Fibroblast of upper back skin (primary cell): Measurements from ENCODE around the gene RSAD2.
"Not testable (repeated sequence)": the region's sequence is repeated elsewhere in the genome, so short reads cannot be mapped to it uniquely, and the experiment has no call there.

Source experiments
- DNase-seq: peaks from one replicate; pipeline ENCODE4 v3.0.0-alpha.2; 2013

RSAD2 gene

DNA sequence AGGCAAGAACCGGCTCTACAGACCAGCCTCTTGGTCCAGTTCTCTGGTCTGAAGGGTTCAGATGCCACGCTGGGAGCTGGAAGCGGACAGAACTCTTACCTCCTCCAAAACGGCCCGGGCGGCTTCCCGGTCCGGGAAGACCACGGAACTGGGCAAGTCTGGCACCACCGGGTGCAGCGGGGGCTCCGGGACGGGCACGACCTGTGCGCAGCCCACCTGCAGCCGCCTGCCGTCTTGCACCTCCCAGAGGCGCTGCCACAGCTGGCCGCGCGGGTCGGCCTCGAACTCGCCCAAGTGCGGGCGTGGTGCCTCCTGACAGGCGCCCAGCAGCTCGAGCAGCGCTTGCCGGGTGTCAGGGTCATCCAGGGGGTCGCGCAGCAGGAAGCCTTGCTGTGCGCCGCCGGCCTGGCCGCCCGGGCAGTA lies 12.6 kb upstream of the RSAD2 start:
- no peak for DNase-seq

DNA sequence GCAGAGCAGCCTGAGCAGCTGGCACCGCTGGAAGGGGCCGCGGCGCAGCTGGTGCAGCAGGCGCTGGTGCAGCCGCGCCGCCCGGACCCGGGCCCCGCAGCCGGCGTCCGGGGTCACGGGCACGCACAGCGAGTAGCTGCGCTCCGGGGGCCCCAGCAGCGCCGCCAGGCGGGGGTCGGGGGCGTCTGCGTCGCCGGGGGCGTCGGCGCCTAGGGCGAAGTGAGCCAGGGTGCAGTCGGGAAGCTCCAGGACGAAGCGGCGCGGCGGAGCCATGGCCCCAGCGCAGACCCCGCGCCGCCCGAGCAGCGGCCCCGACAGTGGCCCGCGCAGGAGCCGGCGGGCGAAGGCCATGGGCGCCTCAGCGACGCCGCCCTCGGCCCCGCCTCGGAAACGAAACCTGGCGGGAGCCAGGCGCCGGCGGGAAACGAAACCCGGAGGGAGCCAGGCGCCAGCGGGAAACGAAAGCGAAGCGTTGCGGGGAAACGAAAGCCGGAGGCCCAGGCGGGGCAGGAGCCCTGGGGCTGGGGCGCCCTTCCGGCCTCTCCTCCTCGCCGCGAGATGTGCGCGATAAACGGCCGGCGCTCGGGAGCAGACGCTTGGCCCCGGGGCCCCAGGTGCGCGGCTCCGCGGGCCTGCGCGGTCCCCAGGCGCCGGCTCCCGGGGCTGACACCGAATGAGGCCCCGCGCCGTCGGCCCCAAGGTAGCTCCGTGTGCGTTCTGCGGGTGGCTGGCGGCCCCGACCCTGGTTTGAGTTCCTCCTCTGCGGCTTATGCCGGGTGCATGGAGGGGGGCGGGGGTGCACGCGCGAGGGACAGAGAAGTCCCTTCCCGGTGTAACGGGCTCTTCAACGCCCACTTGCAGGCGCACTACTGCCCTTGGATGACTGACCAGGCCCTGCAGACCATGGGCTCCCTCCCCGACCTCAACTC lies 12.0 kb upstream of the RSAD2 start, which contains the start of gene CMPK2:
Gene CMPK2, minus strand, starts transcription at position 562 of the 929 bp plus-strand sequence. Its CDS starts 211 bp downstream, at position 351.
- peak; percentile 43 for DNase-seq

DNA sequence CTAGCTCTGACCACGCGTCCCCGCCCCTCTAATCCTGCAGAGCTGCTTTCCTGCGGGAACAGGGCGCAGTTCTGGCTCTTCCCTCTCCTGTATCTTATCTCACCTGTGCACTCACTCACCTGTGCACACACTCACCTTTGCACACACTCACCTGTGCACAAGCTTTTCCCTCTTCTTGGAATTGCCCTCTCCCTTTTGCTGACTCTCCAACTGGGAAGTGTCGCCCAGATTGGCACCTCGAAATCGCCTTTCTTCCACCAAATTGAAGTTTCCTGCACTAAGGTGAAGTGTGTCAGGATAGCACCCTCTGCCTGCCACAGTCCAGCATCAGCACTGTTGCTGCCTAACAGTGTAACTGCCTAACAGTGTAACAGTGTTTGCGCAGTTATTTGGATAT lies 11.3 kb upstream of the RSAD2 start:
- peak; percentile 39 for DNase-seq

DNA sequence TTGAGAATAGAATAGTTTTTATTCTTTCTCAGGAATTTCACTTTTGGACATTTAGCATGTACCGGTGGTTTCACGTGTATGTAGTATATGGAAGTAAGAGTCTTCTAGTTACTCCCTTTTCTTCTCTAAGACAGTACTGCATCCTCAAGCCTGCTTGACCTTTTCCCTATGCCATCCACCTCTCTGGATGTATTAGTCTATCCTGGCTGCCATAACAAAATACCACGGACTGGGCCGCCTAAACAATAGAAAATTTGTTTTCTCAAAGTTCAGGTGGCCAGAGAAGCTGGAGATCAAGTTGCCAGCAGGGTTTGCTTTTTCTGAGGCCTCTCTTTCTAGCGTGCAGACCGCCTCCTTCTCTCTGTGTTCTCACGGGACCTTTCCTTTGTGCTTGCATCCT lies 10.6 kb upstream of the RSAD2 start:
- no peak for DNase-seq

DNA sequence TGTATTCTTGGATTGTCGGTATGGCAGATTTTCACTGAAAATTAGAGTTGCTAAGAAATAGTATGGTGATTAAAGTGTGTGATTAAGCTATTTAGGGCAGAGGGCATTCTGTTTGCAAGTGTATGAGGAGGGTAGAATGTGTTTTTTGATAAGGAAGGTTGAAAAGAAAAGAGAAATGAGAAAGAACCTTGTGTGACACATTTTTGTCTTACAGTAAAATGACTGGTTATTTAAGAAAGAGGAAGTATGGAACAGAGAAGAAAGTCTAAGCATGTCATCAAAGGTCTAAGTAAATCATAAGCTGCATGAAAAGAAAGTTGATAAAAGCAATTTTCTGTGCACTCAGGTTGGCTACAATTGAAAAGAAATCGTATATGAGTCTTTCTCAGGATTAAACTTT lies 5.2 kb upstream of the RSAD2 start:
- no peak for DNase-seq

DNA sequence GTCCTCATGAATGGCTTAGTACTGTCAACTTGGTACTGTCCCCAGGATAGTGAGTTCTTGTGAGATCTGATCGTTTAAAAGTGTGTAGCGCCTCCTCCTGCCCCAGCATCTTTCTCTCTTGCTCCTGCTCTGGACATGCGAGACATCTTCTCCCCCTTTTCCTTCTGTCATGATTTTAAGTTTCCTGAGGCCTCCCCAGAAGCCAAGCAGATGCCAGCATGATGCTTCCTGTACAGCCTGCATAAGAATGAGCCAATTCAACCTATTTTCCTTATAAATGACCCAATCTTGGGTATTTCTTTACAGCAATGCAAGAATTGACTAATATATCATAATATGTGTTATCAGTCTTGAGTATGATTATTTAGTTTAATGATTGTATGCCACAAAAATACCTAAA lies 3.5 kb upstream of the RSAD2 start:
- no peak for DNase-seq

DNA sequence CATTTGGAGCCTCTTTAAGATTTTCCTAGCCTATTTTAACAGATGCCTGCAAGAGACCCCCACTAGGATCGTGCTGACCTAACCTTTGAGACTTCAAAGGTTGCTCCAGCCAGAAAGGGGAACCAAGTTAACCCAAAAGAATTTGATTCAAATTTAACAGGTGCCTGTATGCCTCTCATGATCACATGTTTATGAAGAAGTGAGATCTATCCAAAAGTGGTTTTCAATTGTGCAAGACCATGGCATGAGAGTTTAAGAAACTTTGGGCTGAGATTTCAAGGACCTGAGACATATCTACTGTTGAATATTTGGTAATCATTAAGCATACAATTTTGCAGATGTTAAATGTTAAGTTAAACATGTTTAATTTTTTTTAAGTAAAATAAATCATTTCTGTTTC lies 1.3 kb upstream of the RSAD2 start:
- no peak for DNase-seq

DNA sequence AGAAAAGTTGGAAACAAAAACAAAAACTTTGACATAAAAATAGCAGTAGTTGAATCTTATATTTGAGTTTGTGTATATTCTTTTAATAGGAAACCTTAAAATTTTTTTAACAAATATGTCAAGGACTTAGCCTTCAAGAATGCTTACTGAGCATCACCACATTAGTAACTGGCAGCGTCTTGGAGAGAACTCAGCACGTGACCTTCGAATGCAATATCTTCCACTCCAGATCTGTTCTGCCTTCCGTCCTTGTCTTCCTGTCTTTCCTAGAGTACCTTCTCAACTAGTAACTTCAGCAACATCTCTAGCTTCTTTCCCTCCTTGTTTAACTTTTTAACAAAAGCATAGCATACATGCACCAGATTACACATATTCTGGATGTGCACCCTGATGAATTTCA lies 972 bp downstream of the RSAD2 start:
- no peak for DNase-seq

DNA sequence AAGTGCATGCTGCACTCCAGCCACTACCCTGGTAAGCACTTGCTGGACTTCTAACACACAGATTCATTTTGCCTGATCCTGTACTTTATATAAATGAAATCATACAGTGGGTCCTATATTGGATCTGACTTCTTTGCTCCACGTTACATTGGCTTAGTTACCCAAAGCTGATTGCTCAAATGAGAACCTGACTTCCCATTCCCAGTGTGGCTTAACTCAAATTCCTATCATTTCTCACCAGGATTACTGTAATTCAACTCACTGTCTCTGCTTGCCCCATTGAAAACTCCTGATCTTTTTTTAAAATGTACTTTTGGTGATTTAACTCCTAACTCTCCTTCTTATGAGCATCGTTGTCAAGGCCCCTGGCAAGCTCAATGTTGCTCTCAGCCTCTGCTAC lies 1.4 kb downstream of the RSAD2 start:
- DNase-seq, result peak; percentile 20

DNA sequence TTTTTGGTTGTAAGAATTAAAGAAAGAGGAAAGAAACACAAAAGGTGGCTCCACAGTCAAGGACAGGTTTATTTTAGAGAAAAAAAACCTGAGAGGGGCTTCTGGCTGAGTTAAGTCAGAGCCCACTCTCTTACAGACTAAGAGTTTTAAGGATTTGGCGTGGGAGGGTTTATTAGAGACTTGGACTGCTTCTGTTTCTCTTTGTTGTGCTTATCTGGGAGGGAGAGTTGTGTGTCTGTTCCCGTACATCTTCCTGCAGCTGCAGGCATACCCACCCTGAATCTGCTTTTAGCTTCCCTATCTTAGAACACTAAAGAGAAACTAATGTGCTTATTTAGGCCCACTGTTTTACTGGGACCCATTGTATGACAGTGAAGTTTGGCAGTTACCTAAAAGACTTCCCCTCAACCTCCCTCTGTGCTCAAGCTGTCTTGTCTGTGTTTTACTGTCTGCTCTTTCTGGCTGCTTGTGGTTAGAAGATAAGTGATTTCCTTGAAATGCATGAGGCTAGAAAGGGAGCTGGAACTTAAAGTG lies 2.7 kb downstream of the RSAD2 start:
- DNase-seq, result no peak

DNA sequence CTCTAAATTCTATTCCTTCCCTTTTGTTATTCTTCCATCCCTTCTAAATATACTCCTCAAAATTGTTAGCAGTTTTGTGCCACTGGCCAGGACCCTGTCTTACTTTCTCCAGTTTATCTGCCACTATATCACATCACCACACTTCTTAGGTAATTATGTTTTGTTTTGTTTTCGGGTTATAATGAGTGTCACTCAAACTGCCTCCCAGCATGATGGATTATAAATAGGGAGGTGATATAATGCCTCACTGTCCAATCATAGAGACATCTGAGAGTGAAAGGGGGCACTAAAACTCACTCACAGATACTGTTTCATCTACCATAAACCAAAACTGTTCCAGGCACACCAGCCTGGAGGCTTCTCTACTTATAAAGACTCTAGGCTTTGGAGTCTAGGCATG lies 3.5 kb downstream of the RSAD2 start:
- DNase-seq, result no peak

DNA sequence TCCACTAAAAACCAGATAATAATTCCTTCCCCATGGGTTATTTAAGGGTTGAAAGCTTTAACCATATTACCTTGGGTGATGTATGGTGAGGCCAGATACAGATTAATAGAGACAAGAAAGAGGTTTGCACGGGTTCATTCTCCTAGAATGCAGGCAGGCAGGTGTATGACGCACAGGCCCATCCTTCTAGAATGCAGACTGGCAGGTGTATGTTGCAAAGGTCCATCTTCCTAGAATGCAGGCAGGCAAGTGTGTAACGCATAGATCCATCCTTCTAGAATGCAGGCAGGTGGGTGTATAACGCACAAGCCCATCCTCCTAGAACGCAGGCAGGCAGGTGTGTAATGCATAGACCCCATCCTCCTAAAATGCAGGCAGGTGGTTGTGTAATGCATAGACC lies 3.9 kb downstream of the RSAD2 start:
- no peak for DNase-seq

DNA sequence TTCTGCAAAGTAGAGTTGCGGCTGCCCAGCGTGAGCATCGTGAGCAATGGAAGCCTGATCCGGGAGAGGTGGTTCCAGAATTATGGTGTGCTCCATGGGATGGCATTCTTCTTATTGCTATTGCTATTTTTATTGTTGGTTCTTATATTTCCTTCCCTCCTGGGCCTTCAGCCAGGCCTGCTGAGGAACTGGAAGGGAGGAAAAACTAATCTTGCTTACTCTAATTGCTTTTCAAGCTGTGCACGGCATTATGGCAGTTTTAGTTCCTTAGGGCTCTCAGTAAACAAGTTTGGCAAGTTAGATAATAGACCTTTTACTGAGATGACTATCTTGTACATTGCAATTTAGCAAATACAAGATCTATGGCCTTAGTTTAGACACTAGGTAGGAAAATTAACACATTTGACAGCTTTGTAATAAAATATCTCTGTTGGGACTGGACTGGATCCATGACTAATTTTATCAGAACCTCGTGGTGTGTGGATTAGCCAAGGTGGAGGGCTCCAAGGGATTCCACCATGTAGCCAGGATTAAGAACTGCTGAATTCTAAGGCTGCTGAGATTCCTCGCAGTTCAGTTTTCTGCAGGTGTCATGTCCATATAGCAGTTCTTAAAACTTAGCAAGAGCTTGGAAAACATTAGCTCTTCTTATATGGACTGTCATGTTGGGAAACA lies 6.0 kb downstream of the RSAD2 start:
- DNase-seq, result no peak

DNA sequence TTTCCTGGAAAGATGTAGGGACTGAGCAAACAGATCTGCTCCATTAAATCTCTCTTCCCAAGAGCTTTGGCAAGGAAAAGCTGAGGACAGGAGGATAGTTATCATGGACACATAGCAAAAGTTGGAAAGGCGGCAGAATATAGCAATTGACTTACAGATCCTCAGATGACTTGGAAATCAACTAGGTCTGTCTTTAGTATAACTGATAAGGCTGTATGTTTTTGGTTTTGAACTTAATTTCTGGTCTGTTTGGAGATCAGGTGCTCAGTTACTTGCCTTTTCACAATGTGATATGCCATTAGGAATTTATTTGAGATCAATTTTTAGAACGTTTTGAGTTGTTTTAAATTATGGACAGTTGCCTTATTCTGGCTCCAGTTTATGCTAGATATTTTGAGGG lies 8.0 kb downstream of the RSAD2 start:
- no peak for DNase-seq

DNA sequence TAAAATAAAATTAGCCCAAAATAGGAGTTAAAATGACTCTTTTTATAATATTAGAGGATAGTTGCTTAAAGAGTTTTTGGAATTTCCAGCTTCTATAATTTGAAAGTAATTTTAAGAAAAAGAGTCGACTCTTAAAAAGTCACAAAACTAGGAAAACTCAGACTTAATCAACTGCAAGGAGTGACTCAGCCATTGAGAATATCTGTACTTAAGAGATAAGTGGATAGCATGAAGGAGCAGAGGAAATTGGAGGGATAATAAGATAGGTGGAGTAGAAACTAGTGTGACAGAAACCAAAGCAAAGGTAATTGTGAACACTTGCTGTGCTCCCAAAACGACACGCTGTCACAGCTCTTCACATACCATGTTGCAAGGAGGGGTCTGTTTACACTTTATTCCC lies 8.4 kb downstream of the RSAD2 start:
- DNase-seq, result no peak

DNA sequence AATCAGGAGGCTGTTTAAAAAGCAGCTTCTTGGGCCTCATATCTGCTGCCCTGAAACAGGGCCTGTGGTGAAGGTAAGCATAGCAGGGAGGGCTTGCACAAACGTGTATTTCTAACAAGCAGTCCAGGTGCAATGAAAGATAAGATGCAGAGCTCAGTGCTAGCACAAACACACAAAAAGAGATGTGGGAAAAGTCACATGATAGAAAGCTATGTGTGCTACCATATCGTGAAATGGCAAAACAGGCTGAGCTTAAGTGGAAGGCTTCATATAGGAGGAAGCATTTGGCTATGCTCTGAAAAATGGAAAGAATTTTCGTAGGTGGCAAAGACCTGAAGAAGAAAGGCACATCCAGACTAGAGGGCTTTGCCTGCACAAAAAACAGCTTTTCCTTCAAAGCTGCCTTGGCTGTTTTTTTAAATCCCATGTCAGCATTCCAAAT lies 10.2 kb downstream of the RSAD2 start:
- DNase-seq, result no peak

DNA sequence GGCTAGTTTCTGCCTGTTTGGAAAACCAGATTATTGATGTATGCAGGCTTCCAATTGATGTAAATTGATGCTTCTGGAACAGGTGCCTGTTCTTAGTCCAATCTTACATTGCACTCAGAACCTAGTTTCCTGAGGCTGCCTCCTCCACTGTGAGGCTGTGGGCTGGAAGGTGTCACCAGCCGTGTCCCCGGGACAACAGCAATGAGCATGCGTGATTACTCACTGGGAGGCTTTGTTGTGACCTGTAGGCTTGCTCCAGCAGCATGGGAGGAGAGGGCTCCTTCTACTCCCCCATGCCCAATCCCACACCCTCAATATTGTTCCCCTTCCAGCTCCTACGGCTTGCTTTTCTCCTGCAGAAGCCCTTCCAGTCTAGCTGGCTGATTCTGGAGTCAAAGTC lies 11.1 kb downstream of the RSAD2 start:
- DNase-seq, result no peak

DNA sequence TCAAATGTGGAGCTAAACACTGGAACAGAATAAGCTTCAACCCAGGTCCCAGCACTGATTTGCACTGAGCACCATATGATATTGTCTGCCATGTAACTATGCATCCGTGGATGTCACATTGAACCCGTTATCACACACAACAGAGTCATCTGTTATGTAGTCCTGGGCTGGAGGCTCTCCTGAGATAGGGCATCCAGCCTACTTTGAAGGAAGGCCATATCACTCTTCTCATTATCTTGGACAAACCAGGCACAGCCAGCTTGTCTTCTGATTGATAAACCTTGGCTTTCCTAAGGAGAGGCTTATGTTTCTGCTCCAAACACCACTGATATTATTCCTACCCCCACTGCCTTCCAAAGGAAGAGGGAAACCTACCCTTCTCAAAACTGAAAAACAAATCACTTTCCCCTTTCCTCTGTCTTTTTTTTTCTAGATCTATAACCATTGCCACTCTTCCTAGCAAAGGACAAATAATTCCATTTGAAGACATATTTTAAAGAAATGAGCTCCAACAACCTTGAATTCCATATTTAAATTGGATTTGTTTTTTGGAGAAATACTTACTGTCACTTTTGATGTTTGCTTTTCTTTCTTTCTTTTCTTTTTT lies 16.4 kb downstream of the RSAD2 start:
- no peak for DNase-seq

DNA sequence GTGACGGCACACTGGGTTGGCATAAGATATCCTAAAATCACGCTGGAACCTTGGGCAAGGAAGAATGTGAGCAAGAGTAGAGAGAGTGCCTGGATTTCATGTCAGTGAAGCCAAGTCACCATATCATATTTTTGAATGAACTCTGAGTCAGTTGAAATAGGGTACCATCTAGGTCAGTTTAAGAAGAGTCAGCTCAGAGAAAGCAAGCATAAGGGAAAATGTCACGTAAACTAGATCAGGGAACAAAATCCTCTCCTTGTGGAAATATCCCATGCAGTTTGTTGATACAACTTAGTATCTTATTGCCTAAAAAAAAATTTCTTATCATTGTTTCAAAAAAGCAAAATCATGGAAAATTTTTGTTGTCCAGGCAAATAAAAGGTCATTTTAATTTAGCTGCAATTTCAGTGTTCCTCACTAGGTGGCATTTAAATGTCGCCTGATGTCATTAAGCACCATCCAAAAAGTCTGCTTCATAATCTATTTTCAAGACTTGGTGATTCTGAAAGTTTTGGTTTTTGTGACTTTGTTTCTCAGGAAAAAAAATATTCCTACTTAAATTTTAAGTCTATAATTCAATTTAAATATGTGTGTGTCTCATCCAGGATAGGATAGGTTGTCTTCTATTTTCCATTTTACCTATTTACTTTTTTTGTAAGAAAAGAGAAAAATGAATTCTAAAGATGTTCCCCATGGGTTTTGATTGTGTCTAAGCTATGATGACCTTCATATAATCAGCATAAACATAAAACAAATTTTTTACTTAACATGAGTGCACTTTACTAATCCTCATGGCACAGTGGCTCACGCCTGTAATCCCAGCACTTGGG lies 19.6 kb downstream of the RSAD2 start:
- peak; percentile 33 for DNase-seq

DNA sequence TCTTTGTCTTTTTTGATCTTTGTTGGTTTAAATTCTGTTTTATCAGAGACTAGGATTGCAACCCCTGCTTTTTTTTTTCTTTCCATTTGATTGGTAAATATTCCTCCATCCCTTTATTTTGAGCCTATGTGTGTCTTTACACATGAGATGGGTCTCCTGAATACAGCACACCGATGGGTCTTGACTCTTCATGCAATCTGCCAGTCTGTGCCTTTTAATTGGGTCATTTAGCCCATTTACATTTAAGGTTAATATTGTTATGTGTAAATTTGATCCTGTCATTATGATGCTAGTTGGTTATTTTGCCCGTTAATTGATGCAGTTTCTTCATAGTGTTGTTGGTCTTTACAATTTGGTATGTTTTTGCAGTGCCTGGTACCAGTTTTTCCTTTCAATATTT lies 25.0 kb downstream of the RSAD2 start:
- not testable (repeated sequence) for DNase-seq

DNA sequence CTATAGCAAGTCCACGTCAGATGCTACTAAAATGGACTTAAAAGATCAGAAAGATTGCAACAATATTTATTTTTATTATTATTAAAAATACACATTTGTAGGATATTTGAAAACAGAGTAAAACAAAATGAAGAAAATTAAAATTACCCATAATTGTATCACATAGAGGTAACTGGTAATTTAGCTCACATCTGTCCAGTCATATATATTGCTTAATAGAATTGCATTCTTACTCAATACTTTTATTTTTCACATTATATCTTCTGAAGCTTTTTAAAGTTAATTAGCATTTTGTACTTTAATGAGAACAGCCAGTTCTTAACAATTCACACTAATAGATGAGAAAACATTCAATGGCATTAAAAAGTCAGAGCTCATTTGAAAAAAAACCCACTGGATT lies 28.1 kb downstream of the RSAD2 start:
- DNase-seq, result no peak

DNA sequence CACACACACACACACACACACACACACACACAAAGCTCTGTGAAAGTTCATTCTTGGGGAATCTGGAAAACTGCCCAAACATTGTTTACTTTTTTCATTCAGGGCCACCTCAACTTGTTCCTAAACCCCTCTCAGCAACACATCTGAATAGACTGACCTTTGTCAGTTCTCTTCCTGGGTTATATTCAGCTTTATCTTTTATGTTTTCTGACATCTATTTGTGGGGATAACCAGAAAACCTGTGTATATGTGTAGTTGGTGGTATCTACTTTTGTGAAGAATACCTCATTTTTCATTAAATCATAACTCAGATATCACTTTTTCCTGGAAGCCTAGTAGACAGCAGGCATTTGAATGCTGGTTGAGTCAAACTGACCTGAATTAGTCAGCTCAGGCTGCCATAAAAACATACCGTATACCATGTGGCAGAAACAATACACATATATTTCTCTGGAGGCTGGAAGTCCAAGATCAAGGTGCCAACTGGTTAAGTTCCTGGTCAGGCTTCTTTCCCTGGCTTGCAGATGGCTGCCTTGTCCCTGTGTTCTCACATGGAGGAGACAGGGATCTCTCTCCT lies 28.7 kb downstream of the RSAD2 start:
- DNase-seq, result no peak
